Melanocyte of skin (primary cell): Measurements from ENCODE around the gene DDX28. TPM values are rescaled to one million over a fixed set of nuclear protein-coding genes. Genes with fewer than 3 reads are reported as not detected.

Experiments
- small RNA-seq, 2 donors: library from RNA; depleted of rRNA; stranded (forward); fragments of <200 nt; gene quantifications; one replicate each; pipeline ENCODE3, GENCODE V24; 2012
- total RNA-seq, 2 donors: library from RNA; depleted of rRNA; stranded (reverse); fragments of >200 nt; gene quantifications; 2 replicates each; pipeline ENCODE4 v1.2.3, GENCODE V29; 2012

DDX28 gene
- 10 to 100 TPM; 17.6 to 19.6 TPM for total RNA-seq

GRCh38 chr16:68022728-68023537 is at the start of gene DDX28, which contains the start of gene DUS2:
Gene DDX28 (minus strand): TSS chr16:68023232. CDS start chr16:68023202, 30 bp downstream.
Gene DUS2 (plus strand): TSS chr16:68023284. CDS start chr16:68038024, 14,740 bp downstream.

GRCh38 chr16:68015681-68016080 is 7.4 kb downstream of the DDX28 start, which contains the start of gene DPEP2NB:
Gene DPEP2NB (minus strand): TSS chr16:68015911. CDS start chr16:68015770, 141 bp downstream.

GRCh38 chr16:67998779-67999688 is 24.0 kb downstream of the DDX28 start, which contains the start of gene DPEP2:
Gene DPEP2 (minus strand): TSS chr16:67999484. CDS start chr16:67993212, 6,272 bp downstream.

GRCh38 chr16:67979955-67980678 is 42.9 kb downstream of the DDX28 start, which contains the start of gene DPEP3:
Gene DPEP3 (minus strand): TSS chr16:67980499. CDS start chr16:67980380, 119 bp downstream.

Small RNA genes within 50 kb of the gene (small RNA-seq; reads per million reads assigned to genes)
- 0.21 to 0.35 reads per million in 2 donors for gene RNU6-359P

Other genes starting within 250 kb of the DDX28 start
- 10 to 100 TPM; 13.8 to 14.0 TPM for gene RANBP10, start 216.7 kb downstream of the DDX28 start, total RNA-seq
- gene TSNAXIP1, start 216.3 kb downstream of the DDX28 start, total RNA-seq = under 1 TPM; 0.67 to 0.69 TPM
- 10 to 100 TPM; 26.5 to 40.0 TPM for gene THAP11, start 180.9 kb downstream of the DDX28 start, total RNA-seq
- gene NUTF2, start 176.3 kb downstream of the DDX28 start, total RNA-seq = 100 to 1,000 TPM; 317 to 429 TPM
- 10 to 100 TPM; 20.3 to 29.0 TPM for gene CENPT, start 175.5 kb downstream of the DDX28 start, total RNA-seq
- gene EDC4, start 150.2 kb downstream of the DDX28 start, total RNA-seq = 10 to 100 TPM; 55.7 to 64.9 TPM
- gene NRN1L, start 138.3 kb downstream of the DDX28 start, total RNA-seq = under 1 TPM in 1 of 2 donors, not detected in 1; 0.34 TPM
- gene PSKH1, start 130.0 kb downstream of the DDX28 start, total RNA-seq = 10 to 100 TPM; 19.6 to 24.1 TPM
- gene CTRL, start 91.4 kb downstream of the DDX28 start, total RNA-seq = 1 to 10 TPM in 1 of 2 donors, not detected in 1; 1.3 TPM
- gene PSMB10, start 86.4 kb downstream of the DDX28 start, total RNA-seq = 10 to 100 TPM; 63.9 to 66.4 TPM
- 1 to 10 TPM; 1.0 to 1.7 TPM for gene LCAT, start 79.1 kb downstream of the DDX28 start, total RNA-seq
- 10 to 100 TPM; 25.3 to 25.5 TPM for gene SLC12A4, start 54.6 kb downstream of the DDX28 start, total RNA-seq
- gene DPEP3, start 42.7 kb downstream of the DDX28 start, total RNA-seq = not detected
- gene DPEP2, start 23.7 kb downstream of the DDX28 start, total RNA-seq = not detected
- not detected for gene DPEP2NB, start 7.3 kb downstream of the DDX28 start, total RNA-seq
- gene DUS2, start 52 bp upstream of the DDX28 start, total RNA-seq = 10 to 100 TPM; 14.1 to 24.6 TPM
- gene NFATC3, start 62.1 kb upstream of the DDX28 start, total RNA-seq = 10 to 100 TPM; 20.3 to 31.3 TPM
- under 1 TPM in 1 of 2 donors, not detected in 1; under 0.01 TPM for gene ESRP2, start 212.9 kb upstream of the DDX28 start, total RNA-seq
- 10 to 100 TPM; 31.0 to 34.4 TPM for gene PLA2G15, start 222.1 kb upstream of the DDX28 start, total RNA-seq
- 10 to 100 TPM; 30.3 to 34.8 TPM for gene SLC7A6, start 241.3 kb upstream of the DDX28 start, total RNA-seq